HepG2 (cell line): ENCODE data around the gene TADA2B. TPM values are rescaled to one million over a fixed set of nuclear protein-coding genes. Genes with fewer than 3 reads are reported as not detected.

Experiments used
- ATAC-seq: fragments of 200-7000 bp; cut with Tn5 transposase; 3 replicates; pipeline ENCODE4 v1.9.1; 2020; ENCODE audit warnings: mild to moderate bottlenecking, moderate library complexity
- BruUV-seq: library from RNA; stranded (reverse); fragments of 400-500 nt; replicated peaks from 2 replicates; lab custom pipeline; 2021; lab: Mats Ljungman, UMichigan
- CTCF ChIA-PET: fragments of 300-600 bp; formaldehyde crosslinking; extraction: SDS; loops from one replicate; lab custom pipeline; 2021; ENCODE audit warnings: low total read pairs, inconsistent platforms, low intra/inter-chr PET ratio; lab: Yijun Ruan, JAX
- POLR2A ChIA-PET: fragments of 350-600 bp; sonication (Branson Sonifier 250); formaldehyde crosslinking; loops from one replicate; lab custom pipeline; 2020; ENCODE audit warnings: antibody characterized with exemption, inconsistent platforms; lab: Yijun Ruan, JAX
- DNase-seq: peaks from one replicate; pipeline ENCODE4 v3.0.0-alpha.2; 2015; ENCODE audit warnings: low spot score
- FAIRE-seq: peaks from 3 replicates; lab custom pipeline; 2011; peaks lifted over from hg19 to GRCh38; lab: Jason Lieb, UNC
- H2AFZ ChIP-seq: one replicate; pipeline ENCODE4 v1.6.1; 2011; ENCODE audit warnings: low read length, inconsistent platforms
- H3K27ac ChIP-seq: fragments of 300-600 bp; 3 replicates; pipeline ENCODE4 v1.8.0; 2011; ENCODE audit warnings: mixed run types, mild to moderate bottlenecking, mixed read lengths, low read length, inconsistent platforms; ENCODE audit not compliant: insufficient read depth; ENCODE audit errors: extremely low read length
- H3K27me3 ChIP-seq, 2 experiments: fragments of 200-600 bp in 1 of 2; 2 replicates in 1 of 2; 3 replicates in 1 of 2; pipeline versions ENCODE4 v1.6.0 to v1.8.0; 2011; ENCODE audit warnings: low read length in 2 of 2, mild to moderate bottlenecking in 2 of 2, moderate library complexity in 2 of 2, inconsistent platforms in 1 of 2; ENCODE audit not compliant: insufficient read depth in 2 of 2, control insufficient read depth in 1 of 2
- H3K36me3 ChIP-seq, 2 experiments: fragments of 200-600 bp in 1 of 2; replicated peaks in 1 of 2; 2 replicates in 1 of 2; 3 replicates in 1 of 2; pipeline versions ENCODE4 v1.5.1 to v1.8.0; 2011; ENCODE audit warnings: low read length in 2 of 2, inconsistent platforms in 1 of 2; ENCODE audit not compliant: insufficient read depth in 2 of 2, control insufficient read depth in 1 of 2
- H3K4me1 ChIP-seq: 2 replicates; pipeline ENCODE4 v1.5.1; 2012; ENCODE audit warnings: low read length, inconsistent platforms; ENCODE audit not compliant: insufficient read depth
- H3K4me2 ChIP-seq: 2 replicates; pipeline ENCODE4 v1.6.0; 2011; ENCODE audit warnings: low read depth, low read length, inconsistent platforms
- H3K4me3 ChIP-seq, 3 experiments: fragments of 200-600 bp in 1 of 3; sonication (generic), shearing (Covaris generic) in 1 of 3; replicated peaks in 1 of 3; 2 replicates each; pipeline ENCODE4 v1.5.1; 2011 to 2016; ENCODE audit warnings: low read length in 3 of 3, inconsistent platforms in 2 of 3, low read depth in 2 of 3, mild to moderate bottlenecking in 2 of 3, control low read depth in 1 of 3, mixed read lengths in 1 of 3; ENCODE audit not compliant: insufficient read depth in 1 of 3
- H3K79me2 ChIP-seq: one replicate; pipeline ENCODE4 v1.6.1; 2011; ENCODE audit warnings: low read length, inconsistent platforms; ENCODE audit not compliant: insufficient read depth
- H3K9ac ChIP-seq: 2 replicates; pipeline ENCODE4 v1.6.0; 2011; ENCODE audit warnings: mild to moderate bottlenecking, low read depth, low read length, inconsistent platforms; ENCODE audit not compliant: insufficient read depth
- H3K9me3 ChIP-seq: 2 replicates; pipeline ENCODE4 v1.5.1; 2012; ENCODE audit warnings: mild to moderate bottlenecking, low read length
- H4K20me1 ChIP-seq: 2 replicates; pipeline ENCODE4 v1.6.0; 2011; ENCODE audit warnings: inconsistent platforms, mild to moderate bottlenecking, low read length, moderate library complexity; ENCODE audit not compliant: insufficient read depth
- AGO2 ChIP-seq: fragments of 200-400 bp; formaldehyde crosslinking; optimal IDR thresholded peaks from 2 replicates; pipeline ENCODE3; 2017; ENCODE audit warnings: mild to moderate bottlenecking, low read depth, low read length, moderate library complexity
- POLR2A ChIP-seq, 2 experiments: IDR thresholded peaks; 2 replicates each; pipeline ENCODE4 v1.6.1; 2011; ENCODE audit warnings: low read depth in 2 of 2, low read length in 2 of 2, mild to moderate bottlenecking in 1 of 2, moderate library complexity in 1 of 2; ENCODE audit not compliant: insufficient read depth in 1 of 2
- POLR2AphosphoS2 ChIP-seq: IDR thresholded peaks from 2 replicates; pipeline ENCODE4 v1.6.1; 2011; ENCODE audit warnings: low read depth, low read length, improper control_type of control experiment
- POLR2AphosphoS5 ChIP-seq: IDR thresholded peaks from 2 replicates; pipeline ENCODE4 v1.6.1; 2012; ENCODE audit warnings: low read depth, low read length
- RBM22 ChIP-seq: fragments of 200-400 bp; formaldehyde crosslinking; optimal IDR thresholded peaks from 2 replicates; pipeline ENCODE3; 2017; ENCODE audit warnings: mild to moderate bottlenecking, low read length, moderate library complexity
- WGBS: methylation state at CpG from one replicate; pipeline ENCODE4 v1.1.6; 2017; ENCODE audit warnings: low lambda C conversion rate; 5-methylcytosine and 5-hydroxymethylcytosine counted together
- in situ Hi-C: cut with HindIII; loops from 2 replicates; pipeline ENCODE4 v1.10.0; 2017; ENCODE audit warnings: low pct_unique_long_range_greater_than_20kb; ENCODE audit not compliant: extremely low pct_ligation_motif_present
- intact Hi-C: fragments of 100-400 bp; cut with micrococcal nuclease; formaldehyde crosslinking; loops from one replicate; pipeline ENCODE4 v1.10.0; 2022; ENCODE audit not compliant: unreplicated experiment
- polyA plus RNA-seq, 8 experiments: library from polyadenylated mRNA; depleted of rRNA in 3 of 8; stranded (reverse) in 7 of 8; unstranded in 1 of 8; fragments of >200 nt; fragmentation: Illumina TruSeq in 4 of 8; extraction: Trizol in 4 of 8; gene quantifications; 2 replicates each; pipeline versions ENCODE4 v1.2.1 to v1.2.3, GENCODE V29; 2011 to 2016; ENCODE audit warnings: low read depth in 4 of 8, missing spikeins in 1 of 8, mixed read lengths in 1 of 8; ENCODE audit not compliant: insufficient read depth in 1 of 8
- total RNA-seq, 5 experiments: library from RNA; depleted of rRNA; stranded (reverse); fragments of >200 nt; fragmentation: Illumina TruSeq; extraction: Trizol; gene quantifications; 2 replicates each; pipeline ENCODE4 v1.2.3, GENCODE V29; 2016; ENCODE audit warnings: low read depth in 1 of 5
- TF ChIP-seq, protein P1 (sequence below), 2 experiments: sonication (generic) in 1 of 2; formaldehyde crosslinking in 1 of 2; IDR thresholded peaks; 2 replicates each; pipeline versions ENCODE4 v1.4.0 to v1.6.1; 2016 to 2020; ENCODE audit warnings: borderline replicate concordance in 1 of 2, low read depth in 1 of 2, mild to moderate bottlenecking in 1 of 2, missing genetic modification reagents in 1 of 2
- TF ChIP-seq, protein P2 (sequence below): sonication (generic); formaldehyde crosslinking; IDR thresholded peaks from 2 replicates; pipeline ENCODE4 v1.8.1; 2022; ENCODE audit warnings: low read depth, mild to moderate bottlenecking, missing genetic modification reagents
- TF ChIP-seq, protein P3 (sequence below): IDR thresholded peaks from 2 replicates; pipeline ENCODE4 v1.6.1; 2012; ENCODE audit warnings: inconsistent platforms

Gene TADA2B
- total and polyA plus RNA-seq, 2 of the 13 experiments (the other 11 are each of a cell fraction or from before 2014, with no cell fraction given) = 4.6 to 8.9 TPM

DNA sequence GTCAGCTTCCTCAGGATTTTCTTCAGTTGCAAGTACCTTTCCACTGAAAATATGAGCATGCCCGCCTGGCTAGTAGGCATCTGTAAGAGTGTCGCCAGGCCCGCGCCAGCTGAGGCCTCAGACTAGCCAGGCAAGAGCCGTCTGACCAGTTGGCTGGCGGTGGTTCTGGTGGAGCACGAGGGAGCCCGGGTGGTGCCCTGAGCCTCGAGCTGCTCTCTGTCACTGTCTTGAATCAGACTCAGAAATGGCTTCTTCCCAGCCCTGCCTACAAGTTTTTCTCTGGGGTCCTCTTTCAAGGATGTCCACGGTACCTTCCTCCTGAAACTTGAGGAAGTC lies 12.8 kb downstream of the TADA2B start (continued):
- TF ChIP-seq, protein P1, sequence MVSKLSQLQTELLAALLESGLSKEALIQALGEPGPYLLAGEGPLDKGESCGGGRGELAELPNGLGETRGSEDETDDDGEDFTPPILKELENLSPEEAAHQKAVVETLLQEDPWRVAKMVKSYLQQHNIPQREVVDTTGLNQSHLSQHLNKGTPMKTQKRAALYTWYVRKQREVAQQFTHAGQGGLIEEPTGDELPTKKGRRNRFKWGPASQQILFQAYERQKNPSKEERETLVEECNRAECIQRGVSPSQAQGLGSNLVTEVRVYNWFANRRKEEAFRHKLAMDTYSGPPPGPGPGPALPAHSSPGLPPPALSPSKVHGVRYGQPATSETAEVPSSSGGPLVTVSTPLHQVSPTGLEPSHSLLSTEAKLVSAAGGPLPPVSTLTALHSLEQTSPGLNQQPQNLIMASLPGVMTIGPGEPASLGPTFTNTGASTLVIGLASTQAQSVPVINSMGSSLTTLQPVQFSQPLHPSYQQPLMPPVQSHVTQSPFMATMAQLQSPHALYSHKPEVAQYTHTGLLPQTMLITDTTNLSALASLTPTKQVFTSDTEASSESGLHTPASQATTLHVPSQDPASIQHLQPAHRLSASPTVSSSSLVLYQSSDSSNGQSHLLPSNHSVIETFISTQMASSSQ (IDR thresholded peaks at IDR 0.05; ENCODE audit: low read depth) = no peak
- TF ChIP-seq, protein P1 (CRISPR knock-in tag; IDR thresholded peaks at IDR 0.05; ENCODE audit: borderline replicate concordance) = no peak
- TF ChIP-seq, protein P2, sequence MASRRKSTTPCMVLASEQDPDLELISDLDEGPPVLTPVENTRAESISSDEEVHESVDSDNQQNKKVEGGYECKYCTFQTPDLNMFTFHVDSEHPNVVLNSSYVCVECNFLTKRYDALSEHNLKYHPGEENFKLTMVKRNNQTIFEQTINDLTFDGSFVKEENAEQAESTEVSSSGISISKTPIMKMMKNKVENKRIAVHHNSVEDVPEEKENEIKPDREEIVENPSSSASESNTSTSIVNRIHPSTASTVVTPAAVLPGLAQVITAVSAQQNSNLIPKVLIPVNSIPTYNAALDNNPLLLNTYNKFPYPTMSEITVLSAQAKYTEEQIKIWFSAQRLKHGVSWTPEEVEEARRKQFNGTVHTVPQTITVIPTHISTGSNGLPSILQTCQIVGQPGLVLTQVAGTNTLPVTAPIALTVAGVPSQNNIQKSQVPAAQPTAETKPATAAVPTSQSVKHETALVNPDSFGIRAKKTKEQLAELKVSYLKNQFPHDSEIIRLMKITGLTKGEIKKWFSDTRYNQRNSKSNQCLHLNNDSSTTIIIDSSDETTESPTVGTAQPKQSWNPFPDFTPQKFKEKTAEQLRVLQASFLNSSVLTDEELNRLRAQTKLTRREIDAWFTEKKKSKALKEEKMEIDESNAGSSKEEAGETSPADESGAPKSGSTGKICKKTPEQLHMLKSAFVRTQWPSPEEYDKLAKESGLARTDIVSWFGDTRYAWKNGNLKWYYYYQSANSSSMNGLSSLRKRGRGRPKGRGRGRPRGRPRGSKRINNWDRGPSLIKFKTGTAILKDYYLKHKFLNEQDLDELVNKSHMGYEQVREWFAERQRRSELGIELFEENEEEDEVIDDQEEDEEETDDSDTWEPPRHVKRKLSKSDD (CRISPR knock-in tag) = no peak

DNA sequence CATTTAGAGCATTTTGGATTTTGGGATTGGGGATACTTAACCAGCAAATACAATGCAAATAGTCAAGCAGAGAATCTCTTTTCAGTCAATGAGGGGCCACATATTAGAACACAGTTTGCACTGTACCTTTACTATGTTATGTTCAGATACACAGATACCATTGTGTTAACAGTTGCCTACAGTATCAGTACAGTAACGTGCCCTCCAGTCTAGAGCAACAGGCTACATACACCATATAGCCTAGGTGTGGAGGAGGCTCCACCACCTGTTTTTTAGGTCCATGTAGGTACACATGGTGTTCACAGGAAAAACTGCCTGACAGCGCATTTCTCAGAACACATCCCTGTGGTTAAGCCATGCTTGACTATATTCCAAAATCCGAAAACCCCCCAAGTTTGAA lies 15.6 kb downstream of the TADA2B start:
- H3K79me2 ChIP-seq = peaks cover 5% of the 10 kb centered on the region
- in situ Hi-C loops = no loop called here
- no peak overlapping the region for H2AFZ ChIP-seq
- TF ChIP-seq RBM22 (peak; percentile 49), POLR2AphosphoS5 (peak; percentile 42; the same call in 1 of the 2 replicates), POLR2A (IDR thresholded peaks at IDR 0.05; ENCODE audit: insufficient read depth in 1 of 2, low read depth in 2 of 2, low read length in 2 of 2) (peak in 1 of 2 experiments; percentile 53; a peak in 1 of 4 replicates), AGO2 (peak; percentile 30), POLR2AphosphoS2 (0 out of 2 replicates have a peak, but pooled peaks have one; percentile 43)
- TF ChIP-seq, protein P3, sequence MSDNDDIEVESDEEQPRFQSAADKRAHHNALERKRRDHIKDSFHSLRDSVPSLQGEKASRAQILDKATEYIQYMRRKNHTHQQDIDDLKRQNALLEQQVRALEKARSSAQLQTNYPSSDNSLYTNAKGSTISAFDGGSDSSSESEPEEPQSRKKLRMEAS = no peak
- H3K4me3 ChIP-seq = no peak overlapping the region
- BruUV-seq = no TSS peak
- WGBS = 93% methylated on average over 3 of the region's 3 CpGs
- CTCF ChIA-PET = no interaction called here
- no peak overlapping the region for H3K9ac ChIP-seq
- FAIRE-seq (no peak), ATAC-seq (no peak; the same call in 2 of the 3 replicates), DNase-seq (no peak)
- intact Hi-C loops = no loop called here
- H3K4me2 ChIP-seq = no peak overlapping the region
- POLR2A ChIA-PET = interaction anchor here (0.6 to 2.6 kb wide), 4 partner anchors 9 to 160 kb away, joined by 3 to 10 read pairs (median 4); partner anchors contain the start of gene GRPEL1
- no peak overlapping the region for H3K27ac ChIP-seq
- no peaks in the 10 kb centered on the region for H3K27me3 ChIP-seq
- H3K36me3 ChIP-seq = peaks cover 16 to 77% of the 10 kb centered on the region in 2 experiments
- H4K20me1 ChIP-seq = peaks cover 8% of the 10 kb centered on the region
- no peaks in the 10 kb centered on the region for H3K4me1 ChIP-seq
- H3K9me3 ChIP-seq = no peaks in the 10 kb centered on the region
